ENCODE results near the gene SNTB2.

SNTB2 gene

GRCh38 chr16:69318911-69319289, 131.9 kb downstream of the SNTB2 start:
- no peak for DNase-seq (ENCODE audit: low read depth in 2 of 2)

GRCh38 chr16:69319381-69319780, 132.4 kb downstream of the SNTB2 start:
- no peak for DNase-seq (ENCODE audit: low read depth in 2 of 2)

DNA sequence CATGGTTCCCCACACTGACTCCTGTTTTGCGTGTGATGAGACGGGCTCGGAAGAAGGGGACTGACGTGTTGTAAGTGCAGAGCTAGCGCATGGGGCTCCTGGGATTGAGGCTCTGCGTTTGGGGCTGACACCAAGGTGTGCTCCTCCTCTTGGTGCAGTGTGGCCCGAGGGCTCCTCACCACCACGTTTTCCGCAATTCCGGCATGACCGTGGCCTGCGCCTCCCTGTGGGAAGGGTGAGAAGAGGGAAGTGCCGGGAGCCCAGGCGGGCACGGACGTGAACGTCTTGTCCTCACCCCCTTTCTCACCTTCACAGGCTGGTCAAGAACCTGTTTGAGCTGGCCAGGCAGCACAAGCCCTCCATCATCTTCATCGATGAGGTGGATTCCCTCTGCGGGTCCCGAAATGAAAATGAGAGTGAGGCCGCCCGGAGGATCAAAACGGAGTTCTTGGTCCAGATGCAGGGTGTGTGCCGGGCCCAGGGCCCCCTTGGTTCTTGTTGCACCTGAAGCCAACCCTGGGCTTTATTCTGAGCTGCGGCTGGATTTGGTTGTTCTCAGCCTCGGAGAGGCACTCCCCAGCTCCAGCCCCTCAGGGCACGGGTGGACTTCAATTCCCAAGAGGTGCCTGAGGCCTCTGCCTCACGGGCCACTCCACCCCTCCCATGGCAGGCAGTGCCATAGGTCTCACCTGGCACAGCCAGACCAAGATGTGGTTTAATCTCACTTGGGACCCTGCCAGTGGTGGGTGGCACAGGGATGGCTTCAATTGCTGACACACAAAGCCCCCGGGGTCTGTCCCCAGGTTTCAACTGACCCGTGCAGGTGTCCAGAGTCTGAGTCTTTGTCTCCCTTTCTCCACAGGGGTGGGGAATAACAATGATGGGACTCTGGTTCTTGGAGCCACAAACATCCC, 133.1 kb downstream of the SNTB2 start:
- no peak for DNase-seq (ENCODE audit: low read depth in 2 of 2)

DNA sequence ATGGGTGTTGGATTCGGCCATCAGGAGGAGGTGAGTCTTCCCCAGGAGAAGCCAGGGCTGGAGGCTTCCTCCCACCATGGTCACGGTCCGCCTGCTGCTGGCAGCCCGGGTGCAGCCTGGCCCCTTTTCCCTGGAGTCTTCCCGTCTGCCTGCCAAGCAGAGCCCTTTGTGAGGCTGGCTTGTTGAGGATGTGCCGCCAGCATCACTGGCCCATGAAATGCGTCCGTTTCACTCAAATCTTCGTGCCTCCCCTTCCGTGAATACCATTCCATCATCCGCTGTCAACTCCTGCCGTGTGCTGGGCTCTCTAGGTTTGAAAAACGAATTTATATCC, 133.7 kb downstream of the SNTB2 start:
- DNase-seq (ENCODE audit: low read depth in 2 of 2), result no peak

GRCh38 chr16:69321080-69321479, 134.1 kb downstream of the SNTB2 start:
- DNase-seq (ENCODE audit: low read depth in 2 of 2), result no peak

DNA sequence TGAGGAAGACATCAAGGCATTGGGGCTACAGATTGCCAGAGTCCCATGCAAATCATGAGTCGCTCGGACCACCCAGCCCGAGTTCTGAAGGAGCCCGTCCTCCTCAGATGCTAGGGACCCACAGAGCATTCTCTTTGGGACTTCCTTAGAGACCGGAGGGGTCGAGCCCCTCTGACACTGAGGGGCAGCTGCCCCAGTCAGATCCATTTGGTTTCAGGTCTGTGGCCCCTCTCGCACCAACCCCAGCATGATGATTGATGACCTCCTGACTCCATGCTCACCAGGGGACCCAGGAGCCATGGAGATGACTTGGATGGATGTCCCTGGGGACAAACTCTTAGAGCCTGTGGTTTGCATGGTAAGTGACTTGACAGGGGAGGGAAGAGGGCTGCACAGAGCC, 135.4 kb downstream of the SNTB2 start:
- DNase-seq (ENCODE audit: low read depth in 2 of 2), result no peak

DNA sequence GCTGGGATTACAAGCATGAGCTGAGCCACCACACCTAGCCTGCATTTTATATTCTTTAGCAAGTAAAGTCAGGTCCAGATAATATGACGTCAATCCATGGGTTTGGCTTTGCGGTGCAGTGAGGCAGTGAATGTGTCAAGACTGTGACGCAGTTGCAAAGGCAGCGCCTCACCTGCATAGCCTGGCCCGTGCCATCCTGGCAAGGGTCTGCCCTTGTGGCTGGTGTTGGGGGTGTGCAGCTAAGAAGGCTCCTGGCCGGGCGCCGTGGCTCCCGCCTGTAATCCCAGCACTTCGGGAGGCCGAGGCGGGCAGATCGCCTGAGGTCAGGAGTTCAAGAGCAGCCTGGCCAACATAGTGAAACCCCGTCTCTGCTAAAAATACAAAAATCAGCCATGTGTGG, 136.5 kb downstream of the SNTB2 start:
- no peak for DNase-seq (ENCODE audit: low read depth in 2 of 2)

DNA sequence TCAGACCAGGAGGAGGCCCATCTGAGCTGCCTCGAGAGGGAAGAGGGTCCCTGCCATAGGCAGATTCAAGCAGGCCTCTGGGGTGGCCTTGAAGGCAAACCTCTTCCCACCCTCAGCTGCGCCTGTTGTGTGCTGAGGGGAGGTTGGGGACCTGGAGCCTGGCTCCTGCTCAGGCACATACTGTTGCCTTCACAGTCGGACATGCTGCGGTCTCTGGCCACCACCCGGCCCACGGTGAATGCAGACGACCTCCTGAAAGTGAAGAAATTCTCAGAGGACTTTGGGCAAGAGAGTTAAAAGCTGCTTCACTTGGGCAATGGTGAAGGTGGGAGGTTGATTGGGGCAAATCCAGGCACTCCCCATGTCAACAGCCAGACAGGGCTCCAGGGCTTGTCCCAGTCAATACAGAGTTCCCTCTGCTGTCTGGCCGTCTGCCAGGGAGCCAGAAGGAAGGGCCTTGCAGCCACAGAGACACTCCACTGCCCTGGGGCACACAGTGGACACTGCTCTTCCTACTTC, 137.1 kb downstream of the SNTB2 start:
- DNase-seq (ENCODE audit: low read depth in 2 of 2), result no peak

DNA sequence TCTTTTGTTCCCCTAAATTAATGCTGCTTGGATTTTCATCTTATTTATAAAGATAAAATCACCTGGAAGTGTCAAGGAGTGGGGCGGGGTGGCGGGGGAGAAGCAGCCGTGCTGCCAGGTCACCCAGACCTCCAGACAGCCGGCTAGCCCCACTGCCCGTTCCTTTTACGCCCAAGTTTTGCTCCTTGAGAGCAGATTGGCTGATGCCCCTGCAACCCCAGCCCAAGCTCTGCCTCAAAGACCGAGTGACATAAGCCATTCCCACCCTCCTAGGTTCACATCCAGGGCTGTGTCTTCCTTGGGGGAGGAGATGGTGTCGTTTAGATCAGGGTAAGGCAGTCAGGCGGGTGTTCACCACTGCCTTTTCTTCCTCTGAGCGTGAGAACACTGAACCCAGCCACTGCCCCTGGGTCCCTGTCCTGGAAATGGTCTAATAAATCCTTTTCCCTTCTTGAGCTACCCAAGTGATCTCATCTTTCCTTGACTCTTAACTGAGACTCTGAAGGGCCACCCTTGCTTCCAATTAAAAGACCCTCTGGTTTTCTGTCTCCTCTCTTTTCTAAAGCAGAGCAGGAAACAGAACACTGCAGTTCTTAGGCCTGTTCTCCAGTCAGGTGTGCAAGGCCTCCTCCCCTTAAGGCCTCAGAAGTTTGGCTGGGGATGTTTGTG, 137.8 kb downstream of the SNTB2 start:
- DNase-seq (ENCODE audit: low read depth in 2 of 2), result no peak

- DNase-seq (ENCODE audit: low read depth in 2 of 2), result no peak
These were observed 138.8 kb downstream of the SNTB2 start for GRCh38 chr16:69325784-69326171.

DNA sequence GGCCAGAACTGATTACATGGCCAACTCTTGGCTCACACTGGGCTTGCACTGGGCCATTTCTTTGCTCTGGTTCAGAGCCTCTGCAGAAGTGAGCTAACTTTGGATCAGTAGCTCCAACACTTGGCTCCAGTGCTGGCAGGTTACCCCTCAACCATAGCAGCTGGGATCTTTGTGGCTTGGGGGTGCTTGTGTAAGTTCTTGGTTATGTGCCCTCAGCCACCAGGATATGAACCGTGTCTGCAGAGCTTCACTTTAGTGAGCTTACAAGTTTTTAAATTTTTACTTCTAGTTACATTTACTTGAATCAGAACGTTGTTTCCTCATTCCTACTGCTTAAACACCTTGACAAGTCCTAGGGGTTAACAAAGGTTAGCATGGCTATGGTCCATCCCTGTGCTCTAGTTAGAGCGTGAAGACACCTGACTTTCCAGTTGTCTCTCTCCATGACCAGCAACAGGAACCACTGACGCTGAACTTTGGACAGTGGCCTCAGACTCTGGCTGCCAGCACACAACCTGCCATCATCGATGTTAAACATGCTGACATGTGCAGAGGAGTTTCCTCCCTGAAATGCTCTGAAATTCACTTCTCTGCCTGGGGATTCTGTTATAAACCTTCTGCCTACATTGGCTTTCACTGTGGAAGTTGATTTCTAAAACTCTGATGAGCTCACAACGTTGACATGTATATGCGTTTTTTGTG, 139.4 kb downstream of the SNTB2 start:
- no peak for DNase-seq (ENCODE audit: low read depth in 2 of 2)

DNA sequence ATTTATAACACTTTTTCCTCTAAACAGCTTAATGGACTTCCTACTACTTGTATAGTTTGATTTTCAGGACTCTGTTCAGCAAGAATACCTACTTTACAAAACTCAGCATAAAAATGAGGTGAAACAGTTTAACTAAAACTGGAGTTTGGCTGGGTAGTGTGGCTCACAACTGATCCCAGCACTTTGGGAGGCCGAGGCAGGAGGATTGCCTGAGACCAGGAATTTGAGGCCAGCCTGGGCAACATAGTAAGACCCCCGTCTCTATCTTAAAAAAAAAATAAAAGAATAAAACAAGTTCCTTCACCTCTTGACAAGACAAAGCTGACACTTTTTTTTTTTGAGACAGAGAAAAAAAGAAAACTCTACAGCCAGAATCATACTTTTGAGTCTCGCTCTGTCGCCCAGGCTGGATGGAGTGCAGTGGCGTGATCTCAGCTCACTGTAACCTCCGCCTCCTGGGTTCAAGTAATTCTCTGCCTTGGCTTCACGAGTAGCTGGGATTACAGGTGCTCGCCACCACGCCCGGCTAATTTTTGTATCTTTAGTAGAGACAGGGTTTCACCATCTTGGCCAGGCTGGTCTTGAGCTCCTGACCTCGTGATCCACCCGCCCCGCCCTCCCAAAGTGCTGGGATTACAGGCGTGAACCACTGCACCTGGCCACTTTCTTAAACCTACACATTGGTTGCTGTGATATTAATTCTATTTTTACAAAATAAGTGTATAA, 140.8 kb downstream of the SNTB2 start:
- DNase-seq (ENCODE audit: low read depth in 2 of 2), result no peak

- DNase-seq (ENCODE audit: low read depth in 2 of 2), result no peak
These were observed 141.9 kb downstream of the SNTB2 start for GRCh38 chr16:69328854-69329316.

DNA sequence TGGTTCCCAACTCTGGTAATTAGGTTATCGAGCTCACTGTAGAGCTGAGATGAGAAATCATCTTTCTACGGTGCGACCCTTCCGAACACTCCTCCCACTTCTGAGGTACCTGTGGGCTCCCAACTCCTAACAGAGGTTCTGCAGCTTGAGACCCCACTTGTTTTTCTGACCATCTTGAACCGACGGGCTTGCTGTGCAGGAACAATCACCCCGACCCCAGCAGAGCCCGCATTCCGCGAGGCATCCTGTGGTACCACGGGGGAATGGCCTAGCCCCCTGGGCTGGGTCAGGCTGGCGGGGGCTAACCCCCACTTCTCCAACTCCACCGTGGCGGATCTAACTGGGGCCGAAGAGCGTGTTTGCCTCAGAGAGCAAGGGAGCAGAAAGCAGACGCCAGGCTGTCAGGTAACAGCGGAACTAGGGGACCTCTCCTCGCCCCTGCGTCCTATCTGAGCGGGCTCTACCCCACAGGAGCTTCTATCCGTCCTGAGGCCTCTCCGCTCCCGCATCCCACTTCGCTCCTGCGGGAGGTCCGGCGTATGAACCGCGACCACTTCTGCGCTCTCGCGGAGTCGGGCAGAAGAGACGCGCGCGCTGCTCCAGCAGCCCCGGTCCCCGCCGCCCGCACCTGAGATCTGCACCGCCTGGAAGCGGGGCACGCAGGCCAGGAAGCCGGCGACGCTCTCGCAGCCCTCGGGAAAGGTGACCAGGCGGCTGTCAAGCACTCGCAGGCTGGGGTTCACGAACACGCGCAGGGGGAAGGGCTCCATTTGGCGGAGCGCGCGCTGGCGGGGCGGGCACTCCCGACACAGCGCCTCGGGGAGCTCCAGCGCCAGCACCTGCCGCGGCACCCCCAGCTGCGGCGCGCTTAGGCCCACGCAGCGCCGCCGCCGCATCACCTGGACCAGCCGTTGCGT, 142.7 kb downstream of the SNTB2 start:
- DNase-seq (ENCODE audit: low read depth in 2 of 2), result peak; percentile 48

- DNase-seq (ENCODE audit: low read depth in 2 of 2), result peak; percentile 68 to 78
These were observed 143.5 kb downstream of the SNTB2 start, which contains the start of gene PDF for GRCh38 chr16:69330286-69331109. Gene PDF, minus strand, starts transcription at chr16:69330588. Its CDS starts 18 bp downstream, at chr16:69330570.

- DNase-seq (ENCODE audit: low read depth in 2 of 2), result no peak
These were observed 147.7 kb downstream of the SNTB2 start for GRCh38 chr16:69334696-69335095.

DNA sequence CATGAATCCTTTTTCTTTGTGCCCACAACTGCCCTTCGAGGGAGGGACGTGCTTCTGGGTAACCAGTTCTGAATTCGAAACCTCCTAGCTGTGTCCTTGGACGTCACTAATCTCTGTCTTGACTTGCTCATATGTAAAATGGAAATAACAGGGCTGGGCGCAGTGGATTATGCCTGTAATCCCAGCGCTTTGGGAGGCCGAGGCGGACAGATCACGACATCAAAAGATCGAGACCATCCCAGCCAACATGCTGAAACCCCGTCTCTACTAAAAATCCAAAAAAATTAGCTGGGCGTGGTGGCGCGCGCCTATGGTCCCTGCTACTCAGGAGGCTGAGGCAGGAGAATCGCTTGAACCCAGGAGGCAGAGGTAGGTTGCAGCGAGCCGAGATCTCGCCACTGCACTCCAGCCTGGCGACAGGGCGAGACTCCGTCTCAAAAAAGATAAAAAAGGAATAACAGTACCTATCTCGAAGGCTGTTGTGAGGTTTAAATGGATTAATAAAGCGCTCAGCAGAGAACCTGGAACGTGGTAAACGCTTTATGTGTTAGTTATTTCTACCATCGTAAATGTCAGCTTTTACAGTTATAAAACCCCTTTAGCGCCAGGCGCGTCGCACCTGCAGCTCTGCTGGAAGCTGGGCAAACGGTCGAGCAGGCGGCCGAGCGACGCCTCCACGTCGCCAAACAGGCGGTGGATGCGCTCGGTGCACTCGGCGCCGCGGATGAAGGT, 151.8 kb downstream of the SNTB2 start:
- no peak for DNase-seq (ENCODE audit: low read depth in 2 of 2)

- DNase-seq (ENCODE audit: low read depth in 2 of 2), result peak; percentile 84 to 86
These were observed 152.5 kb downstream of the SNTB2 start, which contains the start of the genes COG8 and NIP7 for GRCh38 chr16:69339289-69340094. Gene COG8, minus strand, starts transcription at chr16:69339564. Its CDS starts 12 bp downstream, at chr16:69339552. Gene NIP7, plus strand, starts transcription at chr16:69339772. Its CDS starts 58 bp downstream, at chr16:69339830.

Measured in stimulated activated CD4-positive, alpha-beta T cell treated with anti-CD3 and anti-CD28 coated beads, Interleukin-1b, Interleukin-23, amount 100 ng/mL, for 4 hours (primary cell).